ENCODE measurements around the gene DCC. TPM values are rescaled to one million over a fixed set of nuclear protein-coding genes. Genes with fewer than 3 reads are reported as not detected.

DCC gene
- total and polyA plus RNA-seq, 2 donors (not counting 1 experiment from before 2014, with no cell fraction given), result not detected

DNA sequence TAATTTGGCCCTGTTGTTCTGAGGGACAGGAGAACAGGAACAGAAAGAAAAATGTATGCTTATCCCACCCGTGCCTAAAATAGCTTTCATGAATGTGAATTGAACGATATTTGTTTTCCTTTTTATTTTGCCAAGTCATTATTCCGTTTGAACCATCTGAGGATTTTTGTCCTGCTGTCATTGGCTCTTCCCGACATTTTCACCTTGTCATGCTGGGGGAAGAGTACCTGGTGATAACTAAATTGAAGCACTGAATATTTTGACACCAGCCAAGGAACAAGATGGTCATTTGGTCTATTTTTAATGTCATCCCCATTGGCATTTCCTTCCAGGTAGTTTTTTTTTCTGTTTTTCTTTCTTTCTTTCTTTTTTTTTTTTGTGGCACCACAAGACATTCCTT, 204.1 kb downstream of the DCC start:
- intact Hi-C loops (cut with micrococcal nuclease), result no loop called here
- 94% methylated on average over 4 of the region's 4 CpGs for WGBS (ENCODE audit: insufficient coverage)
- H3K27me3 Mint-ChIP-seq, result no peaks in the 10 kb centered on the region

DNA sequence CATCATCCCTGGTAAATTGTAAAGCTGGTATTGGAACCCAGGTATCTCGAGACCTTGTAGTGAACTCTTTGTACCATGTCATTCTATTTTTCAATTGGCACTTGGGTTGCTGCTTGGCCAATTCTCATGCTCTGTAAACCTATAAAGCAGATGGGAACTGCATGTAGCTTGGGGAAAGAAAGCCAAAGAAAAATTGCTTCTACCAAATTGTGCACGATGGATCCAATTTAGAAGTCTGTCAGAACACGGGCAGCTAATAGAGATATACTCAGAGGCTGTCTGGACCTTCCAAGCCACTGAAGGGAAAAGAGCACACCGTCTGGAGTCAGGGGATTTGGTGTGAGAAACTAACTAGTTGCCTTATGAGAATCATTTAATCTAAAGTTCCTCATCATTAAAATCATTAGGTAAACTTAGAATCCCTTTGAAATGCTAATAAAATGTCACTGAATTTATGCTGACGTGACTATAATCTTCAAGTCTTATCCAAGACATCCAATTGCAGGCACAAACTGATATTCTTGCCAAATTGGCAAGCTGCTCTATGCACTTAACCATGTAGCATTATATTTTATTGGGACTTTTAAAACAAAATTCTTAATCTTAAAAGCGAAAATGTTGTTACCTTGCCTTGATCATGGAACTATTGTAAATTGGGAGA, 206.8 kb downstream of the DCC start:
- H3K79me2 ChIP-seq (ENCODE audit: control insufficient read depth, insufficient read depth, low read length), result no peaks in the 10 kb centered on the region
- H4K20me1 ChIP-seq (ENCODE audit: control insufficient read depth, insufficient read depth, low read length, poor library complexity, severe bottlenecking), result no peaks in the 10 kb centered on the region
- CTCF ChIA-PET, result no interaction called here
- no peak overlapping the region for H3K4me3 ChIP-seq (ENCODE audit: control extremely low read depth in 1 of 5, extremely low read depth in 1 of 5, insufficient read depth in 1 of 5, low read depth in 2 of 5, low read length in 4 of 5)
- no peaks in the 10 kb centered on the region for H3K36me3 ChIP-seq (replicated peaks in 1 of 2; ENCODE audit: control extremely low read depth in 1 of 2, control insufficient read depth in 1 of 2, extremely low read depth in 1 of 2, insufficient read depth in 2 of 2, low read length in 1 of 2)
- intact Hi-C loops (cut with micrococcal nuclease), result no loop called here
- H3K27ac ChIP-seq (ENCODE audit: low read length in 2 of 2), result no peak overlapping the region
- POLR2A ChIA-PET, result no interaction called here
- H3K4me1 Mint-ChIP-seq, result no peaks in the 10 kb centered on the region
- H3K27me3 ChIP-seq (replicated peaks in 1 of 4; ENCODE audit: control extremely low read depth in 1 of 4, control insufficient read depth in 3 of 4, insufficient read depth in 4 of 4, low read length in 3 of 4), result no peaks in the 10 kb centered on the region
- DNase-seq (no peak), ATAC-seq (ENCODE audit: low read depth) (no peak)
- H3K9me3 ChIP-seq (ENCODE audit: control extremely low read depth in 1 of 3, control insufficient read depth in 2 of 3, insufficient read depth in 1 of 3, low read length in 2 of 3), result no peaks in the 10 kb centered on the region
- H3K9me3 Mint-ChIP-seq (ENCODE audit: insufficient read depth), result no peaks in the 10 kb centered on the region
- no peak overlapping the region for H3K27ac Mint-ChIP-seq
- WGBS (ENCODE audit: insufficient coverage), result 90% methylated on average over 2 of the region's 6 CpGs
- H3K4me1 ChIP-seq (ENCODE audit: control insufficient read depth in 2 of 2, insufficient read depth in 2 of 2, low read length in 2 of 2), result no peaks in the 10 kb centered on the region
- no peak overlapping the region for H2AFZ ChIP-seq (ENCODE audit: insufficient read depth, low read depth, low read length, poor library complexity, severe bottlenecking)
- TF ChIP-seq EZH2 (IDR thresholded peaks at IDR 0.05; ENCODE audit: borderline replicate concordance, insufficient read depth, low read depth, low read length, poor library complexity, severe bottlenecking), result no peak
- TF ChIP-seq, protein P1, sequence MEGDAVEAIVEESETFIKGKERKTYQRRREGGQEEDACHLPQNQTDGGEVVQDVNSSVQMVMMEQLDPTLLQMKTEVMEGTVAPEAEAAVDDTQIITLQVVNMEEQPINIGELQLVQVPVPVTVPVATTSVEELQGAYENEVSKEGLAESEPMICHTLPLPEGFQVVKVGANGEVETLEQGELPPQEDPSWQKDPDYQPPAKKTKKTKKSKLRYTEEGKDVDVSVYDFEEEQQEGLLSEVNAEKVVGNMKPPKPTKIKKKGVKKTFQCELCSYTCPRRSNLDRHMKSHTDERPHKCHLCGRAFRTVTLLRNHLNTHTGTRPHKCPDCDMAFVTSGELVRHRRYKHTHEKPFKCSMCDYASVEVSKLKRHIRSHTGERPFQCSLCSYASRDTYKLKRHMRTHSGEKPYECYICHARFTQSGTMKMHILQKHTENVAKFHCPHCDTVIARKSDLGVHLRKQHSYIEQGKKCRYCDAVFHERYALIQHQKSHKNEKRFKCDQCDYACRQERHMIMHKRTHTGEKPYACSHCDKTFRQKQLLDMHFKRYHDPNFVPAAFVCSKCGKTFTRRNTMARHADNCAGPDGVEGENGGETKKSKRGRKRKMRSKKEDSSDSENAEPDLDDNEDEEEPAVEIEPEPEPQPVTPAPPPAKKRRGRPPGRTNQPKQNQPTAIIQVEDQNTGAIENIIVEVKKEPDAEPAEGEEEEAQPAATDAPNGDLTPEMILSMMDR (IDR thresholded peaks at IDR 0.05), result no peak
- H3K27me3 Mint-ChIP-seq, result no peaks in the 10 kb centered on the region
- no peak overlapping the region for H3K4me3 Mint-ChIP-seq
- no peak overlapping the region for H3K9ac ChIP-seq (ENCODE audit: low read length)
- no peak overlapping the region for H3K4me2 ChIP-seq (replicated peaks; ENCODE audit: low read depth, low read length, poor library complexity, severe bottlenecking)

More for the DNA sequence above, 204.1 kb downstream of the DCC start:
- POLR2A ChIA-PET, result no interaction called here
- Mint-ChIP-seq H3K4me1 (no peaks in the 10 kb centered on the region), H3K4me3 (no peak overlapping the region), H3K9me3 (ENCODE audit: insufficient read depth) (no peaks in the 10 kb centered on the region), H3K27ac (no peak overlapping the region)
- no peak overlapping the region for H3K4me3 ChIP-seq (ENCODE audit: control extremely low read depth in 1 of 5, extremely low read depth in 1 of 5, insufficient read depth in 1 of 5, low read depth in 2 of 5, low read length in 4 of 5)
- H3K9me3 ChIP-seq (ENCODE audit: control extremely low read depth in 1 of 3, control insufficient read depth in 2 of 3, insufficient read depth in 1 of 3, low read length in 2 of 3), result no peaks in the 10 kb centered on the region
- no peaks in the 10 kb centered on the region for H3K27me3 ChIP-seq (replicated peaks in 1 of 4; ENCODE audit: control extremely low read depth in 1 of 4, control insufficient read depth in 3 of 4, insufficient read depth in 4 of 4, low read length in 3 of 4)
- H3K79me2 ChIP-seq (ENCODE audit: control insufficient read depth, insufficient read depth, low read length), result no peaks in the 10 kb centered on the region
- H2AFZ ChIP-seq (ENCODE audit: insufficient read depth, low read depth, low read length, poor library complexity, severe bottlenecking), result no peak overlapping the region
- DNase-seq (no peak), ATAC-seq (ENCODE audit: low read depth) (no peak)
- no peak overlapping the region for H3K9ac ChIP-seq (ENCODE audit: low read length)
- H3K4me1 ChIP-seq (ENCODE audit: control insufficient read depth in 2 of 2, insufficient read depth in 2 of 2, low read length in 2 of 2), result no peaks in the 10 kb centered on the region
- H3K4me2 ChIP-seq (replicated peaks; ENCODE audit: low read depth, low read length, poor library complexity, severe bottlenecking), result no peak overlapping the region
- no peaks in the 10 kb centered on the region for H3K36me3 ChIP-seq (replicated peaks in 1 of 2; ENCODE audit: control extremely low read depth in 1 of 2, control insufficient read depth in 1 of 2, extremely low read depth in 1 of 2, insufficient read depth in 2 of 2, low read length in 1 of 2)
- no peak overlapping the region for H3K27ac ChIP-seq (ENCODE audit: low read length in 2 of 2)
- CTCF ChIA-PET, result no interaction called here
- TF ChIP-seq EZH2 (IDR thresholded peaks at IDR 0.05; ENCODE audit: borderline replicate concordance, insufficient read depth, low read depth, low read length, poor library complexity, severe bottlenecking), result no peak
- TF ChIP-seq, protein P1 (IDR thresholded peaks at IDR 0.05), result no peak
- H4K20me1 ChIP-seq (ENCODE audit: control insufficient read depth, insufficient read depth, low read length, poor library complexity, severe bottlenecking), result no peaks in the 10 kb centered on the region

All from B cell (primary cell).